MM.1S (cell line): ENCODE data around the gene SSC5D.

ENCODE experiments used
- CTCF ChIP-seq: fragments of 300-600 bp; sonication (generic); IDR thresholded peaks from 2 replicates; pipeline ENCODE4 v1.5.1; 2016; ENCODE audit warnings: antibody characterized with exemption, low read length, mixed read lengths
- EZH2phosphoT487 ChIP-seq: fragments of 300-600 bp; sonication (generic); IDR thresholded peaks from 2 replicates; pipeline ENCODE4 v1.6.1; 2018; ENCODE audit warnings: antibody characterized with exemption, low read length

GRCh38 chr19:55443045-55443823 is 45.0 kb upstream of the SSC5D start, which contains the start of gene SHISA7:
- no peak for TF ChIP-seq CTCF
- TF ChIP-seq EZH2phosphoT487: no peak
